Adrenal gland (tissue), 12 donors: ENCODE results near the gene RUNX1. TPM values are rescaled to one million over a fixed set of nuclear protein-coding genes. Genes with fewer than 3 reads are reported as not detected.

Experiments
- DNase-seq, 7 donors: peaks; one replicate each; pipeline ENCODE4 v3.0.0-alpha.2; 2019 to 2020
- H3K27ac ChIP-seq, 5 donors: fragments of 200-600 bp; sonication (generic) in 4 of 5; 1 replicate in 3 of 5; 2 replicates in 2 of 5; pipeline versions ENCODE4 v1.5.1 to v1.8.0; 2016 to 2020; ENCODE audit warnings: mild to moderate bottlenecking in 1 of 5
- H3K27me3 ChIP-seq: fragments of 200-600 bp; 2 replicates; pipeline ENCODE4 v1.8.0; 2021
- H3K36me3 ChIP-seq, 2 donors: fragments of 200-600 bp; replicated peaks in 1 of 2; 1 replicate in 1 of 2; 2 replicates in 1 of 2; pipeline versions ENCODE4 v1.5.1 to v1.8.0; 2018 to 2022
- H3K4me1 ChIP-seq, 2 donors: fragments of 200-600 bp; replicated peaks in 1 of 2; 1 replicate in 1 of 2; 2 replicates in 1 of 2; pipeline versions ENCODE4 v1.5.1 to v1.8.0; 2018 to 2021
- H3K4me3 ChIP-seq, 4 donors: fragments of 200-600 bp; sonication (generic) in 3 of 4; one replicate each; pipeline ENCODE4 v1.5.1; 2016 to 2018
- H3K9me3 ChIP-seq, 3 donors: fragments of 200-600 bp; sonication (generic) in 1 of 3; replicated peaks in 1 of 3; 1 replicate in 2 of 3; 2 replicates in 1 of 3; pipeline versions ENCODE4 v1.5.1 to v1.8.0; 2016 to 2021
- POLR2A ChIP-seq, 2 donors: fragments of 450-650 bp; IDR thresholded peaks; one replicate each; pipeline ENCODE4 v1.6.1; 2017; ENCODE audit warnings: antibody characterized with exemption in 2 of 2, mild to moderate bottlenecking in 2 of 2, moderate library complexity in 1 of 2
- WGBS, 4 donors: extraction: QIAGEN DNeasy Blood & Tissue Kit in 2 of 4; methylation state at CpG; one replicate each; pipeline versions ENCODE4 v1.1.5 to v1.1.7; 2013 to 2017; 5-methylcytosine and 5-hydroxymethylcytosine counted together
- intact Hi-C, 2 donors: fragments of 100-400 bp; cut with DNase I; formaldehyde crosslinking; loops; one replicate each; pipeline versions ENCODE4 v1.14.1 to v1.15.0; 2022 to 2023
- polyA plus RNA-seq, 3 donors: library from polyadenylated mRNA; stranded (reverse); fragments of 200-250 nt in 2 of 3; fragments of 350-450 nt in 1 of 3; fragmentation: Illumina TruSeq in 1 of 3; extraction: RNeasy Lipid Tissue Mini Kit (QIAGEN cat#74804) in 1 of 3; gene quantifications; one replicate each; pipeline ENCODE4 v1.2.3, GENCODE V29; 2013 to 2014
- total RNA-seq, 9 donors: library from RNA; depleted of rRNA in 4 of 9; stranded (reverse); fragments of >200 nt in 4 of 9; fragments of 120-200 nt in 1 of 9; fragmentation: NEBNext Ultra II Directional in 1 of 9; extraction: Animal tissue kit (Norgen Biotek cat#: 25700) in 1 of 9; gene quantifications; one replicate each; pipeline versions ENCODE4 v1.1.0 to v1.2.4, GENCODE V29; 2013 to 2023
- TF ChIP-seq, protein P1 (sequence below), 6 experiments: fragments of 450-650 bp in 4 of 6; fragments of 200-600 bp in 2 of 6; sonication (generic) in 1 of 6; IDR thresholded peaks; 1 replicate in 5 of 6; 2 replicates in 1 of 6; pipeline versions ENCODE4 v1.5.1 to v1.8.0; 2016 to 2021; ENCODE audit warnings: antibody characterized with exemption in 6 of 6, mild to moderate bottlenecking in 2 of 6, moderate library complexity in 1 of 6
- donor health status: healthy with polysubstance abuse.
- donor health status: Bipolar disorder and iron deficiency.
- donor health status: DM: yes; HTN: yes; CAD: no.
- donor health status: DM: no; HTN: no; CAD: no.
- donor health status: DM: no; HTN: no; CAD: no.
- donor health status: DM: yes; HTN: yes; CAD: no.

The RUNX1 gene
- total and polyA plus RNA-seq, 12 donors: 0.83 to 27.2 (median 8.2) TPM

DNA sequence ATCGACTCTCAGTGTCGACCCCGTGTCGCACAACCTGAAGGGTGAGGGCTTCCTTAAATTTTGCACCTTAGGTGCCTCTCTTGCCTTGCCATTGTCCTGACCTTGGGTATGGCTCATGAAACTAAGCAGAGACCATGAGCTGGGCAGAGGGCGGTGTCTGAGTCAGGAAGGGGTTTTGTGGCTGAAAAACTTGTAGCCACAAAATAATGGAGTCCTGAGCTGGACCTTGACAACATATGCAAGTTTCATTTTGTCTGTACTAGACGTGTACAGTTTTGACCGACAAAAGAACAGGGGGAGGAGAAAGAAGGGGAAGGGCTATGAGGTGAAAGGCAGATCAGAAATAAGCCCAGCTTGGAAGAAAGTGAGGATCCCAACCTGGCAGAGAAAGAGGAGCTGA lies 8.3 kb upstream of the RUNX1 start:
- H3K36me3 ChIP-seq: no peaks in the 10 kb centered on the region
- WGBS, 4 donors: 74 to 88% (median 86%) methylated on average over 7 of the region's 7 CpGs
- no peak for TF ChIP-seq POLR2A (IDR thresholded peaks at IDR 0.05)
- TF ChIP-seq, protein P1, sequence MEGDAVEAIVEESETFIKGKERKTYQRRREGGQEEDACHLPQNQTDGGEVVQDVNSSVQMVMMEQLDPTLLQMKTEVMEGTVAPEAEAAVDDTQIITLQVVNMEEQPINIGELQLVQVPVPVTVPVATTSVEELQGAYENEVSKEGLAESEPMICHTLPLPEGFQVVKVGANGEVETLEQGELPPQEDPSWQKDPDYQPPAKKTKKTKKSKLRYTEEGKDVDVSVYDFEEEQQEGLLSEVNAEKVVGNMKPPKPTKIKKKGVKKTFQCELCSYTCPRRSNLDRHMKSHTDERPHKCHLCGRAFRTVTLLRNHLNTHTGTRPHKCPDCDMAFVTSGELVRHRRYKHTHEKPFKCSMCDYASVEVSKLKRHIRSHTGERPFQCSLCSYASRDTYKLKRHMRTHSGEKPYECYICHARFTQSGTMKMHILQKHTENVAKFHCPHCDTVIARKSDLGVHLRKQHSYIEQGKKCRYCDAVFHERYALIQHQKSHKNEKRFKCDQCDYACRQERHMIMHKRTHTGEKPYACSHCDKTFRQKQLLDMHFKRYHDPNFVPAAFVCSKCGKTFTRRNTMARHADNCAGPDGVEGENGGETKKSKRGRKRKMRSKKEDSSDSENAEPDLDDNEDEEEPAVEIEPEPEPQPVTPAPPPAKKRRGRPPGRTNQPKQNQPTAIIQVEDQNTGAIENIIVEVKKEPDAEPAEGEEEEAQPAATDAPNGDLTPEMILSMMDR (IDR thresholded peaks at IDR 0.05): no peak
- intact Hi-C loops: loop anchor here in 1 of 2 donors (10.0 kb wide), 1 partner anchor 347 kb away; no protein-coding TSS in a partner anchor
- no peak for DNase-seq
- no peak overlapping the region for H3K4me3 ChIP-seq
- H3K4me1 ChIP-seq: no peaks in the 10 kb centered on the region
- no peak overlapping the region for H3K27ac ChIP-seq
- H3K27me3 ChIP-seq: no peaks in the 10 kb centered on the region
- no peaks in the 10 kb centered on the region for H3K9me3 ChIP-seq

DNA sequence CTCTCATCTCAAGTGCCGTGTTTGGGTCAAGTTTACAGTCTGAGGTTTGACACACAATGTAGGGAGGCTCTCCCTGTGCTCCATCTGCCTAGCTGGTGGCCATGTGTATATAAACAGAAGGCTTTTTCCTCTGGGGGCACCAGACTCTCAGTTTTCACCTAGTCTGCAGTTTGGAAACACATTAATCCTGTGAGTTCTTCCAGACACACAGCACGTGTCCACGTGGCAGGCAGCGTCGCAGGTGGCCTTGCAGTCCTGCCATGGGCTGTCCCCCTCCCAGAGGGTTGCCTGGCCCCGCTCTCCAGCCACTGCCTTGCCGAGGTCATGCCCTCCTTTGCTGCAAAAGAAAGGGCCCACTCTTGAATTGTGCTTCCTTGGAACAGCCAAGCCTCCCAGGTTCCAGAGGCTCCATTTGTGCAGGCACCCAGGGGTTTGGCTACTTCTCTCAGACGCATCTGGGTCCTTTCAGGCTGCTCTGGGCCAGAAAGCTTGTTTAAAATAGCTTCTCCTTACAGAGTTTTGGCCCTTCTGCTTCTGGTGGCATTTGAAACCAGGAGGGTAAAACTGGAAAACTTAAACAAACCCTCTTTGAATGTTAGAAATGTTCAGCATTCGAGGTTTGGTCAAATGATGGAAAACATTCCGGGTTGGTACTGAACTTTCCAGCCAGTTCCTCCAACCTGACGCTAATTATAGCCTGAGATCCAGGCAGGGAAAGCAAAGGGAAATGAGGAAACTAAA lies 4.4 kb upstream of the RUNX1 start:
- Histone ChIP-seq H3K27me3 (no peaks in the 10 kb centered on the region), H3K4me1 (no peaks in the 10 kb centered on the region), H3K4me3 (no peak overlapping the region), H3K9me3 (no peaks in the 10 kb centered on the region), H3K27ac (no peak overlapping the region), H3K36me3 (no peaks in the 10 kb centered on the region)
- TF ChIP-seq, protein P1 (IDR thresholded peaks at IDR 0.05): no peak
- no peak for TF ChIP-seq POLR2A (IDR thresholded peaks at IDR 0.05)
- WGBS, 4 donors: 62 to 82% (median 72%) methylated on average over 10 to 11 of the region's 11 CpGs
- intact Hi-C loops: loop anchor here in 1 of 2 donors (10.0 kb wide), 1 partner anchor 351 kb away; no protein-coding TSS in a partner anchor
- DNase-seq: no peak

DNA sequence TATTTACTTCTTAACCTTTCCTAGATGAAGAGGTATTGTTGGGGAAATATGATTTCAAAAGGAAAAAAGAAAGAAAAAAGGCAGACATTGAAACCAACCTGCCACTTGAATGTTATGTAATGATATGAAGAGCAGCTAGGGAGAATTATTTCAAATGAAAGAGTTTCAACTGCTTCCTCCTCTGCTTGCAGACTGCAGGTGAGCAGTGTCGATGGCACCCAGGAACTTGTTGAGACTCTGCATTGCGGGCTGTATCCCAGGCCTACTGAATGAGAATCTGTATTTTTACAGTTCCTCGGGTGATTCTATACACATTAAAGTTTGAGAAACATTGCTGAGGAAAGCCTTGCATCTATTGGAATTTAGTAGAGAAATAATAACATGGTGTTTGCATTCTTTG lies 3.7 kb upstream of the RUNX1 start:
- Histone ChIP-seq H3K36me3 (no peaks in the 10 kb centered on the region), H3K9me3 (no peaks in the 10 kb centered on the region), H3K27ac (no peak overlapping the region), H3K4me3 (no peak overlapping the region), H3K4me1 (no peaks in the 10 kb centered on the region), H3K27me3 (no peaks in the 10 kb centered on the region)
- no peak for DNase-seq
- intact Hi-C loops: loop anchor here in 1 of 2 donors (10.0 kb wide), 1 partner anchor 352 kb away; no protein-coding TSS in a partner anchor
- 92 to 98% (median 94%) methylated on average over 3 of the region's 3 CpGs for WGBS, 4 donors
- TF ChIP-seq, protein P1 (IDR thresholded peaks at IDR 0.05): no peak
- no peak for TF ChIP-seq POLR2A (IDR thresholded peaks at IDR 0.05)

DNA sequence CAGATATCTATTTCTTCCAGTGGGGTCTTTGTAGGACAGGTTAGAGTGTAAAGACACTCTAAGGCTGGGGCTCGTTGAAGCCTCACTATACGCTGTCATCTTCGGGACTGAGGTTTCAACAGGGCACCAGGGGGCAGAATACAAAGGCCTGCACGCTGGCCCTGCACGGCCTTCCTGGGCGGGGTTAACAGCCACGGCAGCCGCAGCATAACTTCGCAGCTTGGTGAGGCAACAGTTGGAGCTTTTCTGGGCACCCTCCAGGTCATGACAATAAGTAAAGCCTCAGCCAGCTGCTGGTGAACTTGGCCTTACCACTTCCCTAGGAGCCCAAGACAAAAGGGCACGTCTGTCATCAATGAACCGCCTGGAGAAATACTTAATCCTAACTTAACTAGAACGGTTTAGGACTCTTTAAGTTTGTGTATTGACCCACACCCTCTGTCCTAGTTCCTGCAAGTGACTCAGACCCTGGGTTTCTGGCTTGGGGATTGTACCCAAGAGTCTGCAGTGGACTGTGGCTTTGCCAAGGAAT lies 2.3 kb upstream of the RUNX1 start:
- H3K27me3 ChIP-seq: no peaks in the 10 kb centered on the region
- no peaks in the 10 kb centered on the region for H3K9me3 ChIP-seq
- H3K4me1 ChIP-seq: peaks cover 0 to 5% of the 10 kb centered on the region in 2 donors
- intact Hi-C loops: loop anchor here in 1 of 2 donors (10.0 kb wide), 1 partner anchor 353 kb away; no protein-coding TSS in a partner anchor
- peak; percentile 61 to 89 (median 83) for DNase-seq
- H3K36me3 ChIP-seq: no peaks in the 10 kb centered on the region
- 32 to 52% (median 44%) methylated on average over 12 of the region's 12 CpGs for WGBS, 4 donors
- no peak overlapping the region for H3K4me3 ChIP-seq
- H3K27ac ChIP-seq: peak overlapping the region in 2 of 5 donors; percentile 35 to 53
- TF ChIP-seq, protein P1 (IDR thresholded peaks at IDR 0.05): peak in 5 of 6 experiments; percentile 27 to 55 (median 53)
- TF ChIP-seq POLR2A (IDR thresholded peaks at IDR 0.05): no peak
